ENCODE measurements around the gene IRAK2.

The IRAK2 gene

GRCh38 chr3:10192953-10193691, 28.4 kb downstream of the IRAK2 start:
- DNase-seq = no peak

- no peak for DNase-seq
These were observed 29.1 kb downstream of the IRAK2 start for GRCh38 chr3:10193692-10194327.

GRCh38 chr3:10194328-10195071, 29.8 kb downstream of the IRAK2 start:
- DNase-seq = no peak

- no peak for DNase-seq
These were observed 30.8 kb downstream of the IRAK2 start for GRCh38 chr3:10195366-10196089.

GRCh38 chr3:10196389-10197052, 31.8 kb downstream of the IRAK2 start:
- DNase-seq = no peak

- DNase-seq = no peak
These were observed 33.5 kb downstream of the IRAK2 start for GRCh38 chr3:10198226-10198625.

- DNase-seq = no peak
These were observed 34.3 kb downstream of the IRAK2 start for GRCh38 chr3:10198761-10199649.

- no peak for DNase-seq
These were observed 40.2 kb downstream of the IRAK2 start for GRCh38 chr3:10204921-10205320.

GRCh38 chr3:10205451-10206165, 40.9 kb downstream of the IRAK2 start:
- no peak for DNase-seq

GRCh38 chr3:10206166-10206511, 41.4 kb downstream of the IRAK2 start:
- DNase-seq = no peak

- no peak for DNase-seq
These were observed 48.6 kb downstream of the IRAK2 start for GRCh38 chr3:10213156-10213792.

GRCh38 chr3:10215578-10216368, 51.1 kb downstream of the IRAK2 start:
- DNase-seq = no peak

GRCh38 chr3:10217359-10217758, 52.6 kb downstream of the IRAK2 start:
- DNase-seq = no peak

- DNase-seq = no peak
These were observed 55.0 kb downstream of the IRAK2 start for GRCh38 chr3:10219737-10220136.

GRCh38 chr3:10223676-10224639, 59.2 kb downstream of the IRAK2 start:
- no peak for DNase-seq

GRCh38 chr3:10224794-10225665, 60.3 kb downstream of the IRAK2 start:
- DNase-seq = peak; percentile 59

- DNase-seq = no peak
These were observed 61.6 kb downstream of the IRAK2 start for GRCh38 chr3:10226293-10226692.
